GM10266 (cell line): Measurements from ENCODE around the gene FPR2.
"Not testable (repeated sequence)": the region's sequence is repeated elsewhere in the genome, so short reads cannot be mapped to it uniquely, and the experiment has no call there.

Source experiments
- DNase-seq: peaks from one replicate; pipeline ENCODE4 v3.0.0; 2012; ENCODE audit errors: extremely low spot score
- TF ChIP-seq, protein P1 (sequence below): IDR thresholded peaks from 2 replicates; pipeline ENCODE4 v1.5.1; 2012; ENCODE audit warnings: mild to moderate bottlenecking, low read depth; ENCODE audit not compliant: control insufficient read depth, insufficient read depth; ENCODE audit errors: missing control alignments

The FPR2 gene

DNA sequence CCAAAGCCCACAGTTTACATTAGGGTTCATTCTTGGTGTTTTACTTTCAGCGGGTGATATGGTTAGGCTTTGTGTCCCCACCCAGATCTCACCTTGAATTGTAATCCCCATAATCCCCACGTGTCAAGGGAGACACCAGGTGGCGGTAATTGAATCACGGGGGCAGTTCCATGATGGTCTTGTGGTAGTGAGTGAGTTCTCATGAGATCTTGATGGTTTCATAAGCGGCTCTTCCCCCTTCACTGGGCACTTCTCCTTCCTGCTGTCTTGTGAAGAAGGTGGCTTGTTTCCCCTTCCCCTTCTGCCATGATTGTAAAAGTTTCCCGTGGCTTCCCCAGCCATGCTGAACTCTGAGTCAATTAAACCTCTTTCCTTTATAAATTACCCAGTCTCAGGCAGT, 12.0 kb downstream of the FPR2 start:
- TF ChIP-seq, protein P1, sequence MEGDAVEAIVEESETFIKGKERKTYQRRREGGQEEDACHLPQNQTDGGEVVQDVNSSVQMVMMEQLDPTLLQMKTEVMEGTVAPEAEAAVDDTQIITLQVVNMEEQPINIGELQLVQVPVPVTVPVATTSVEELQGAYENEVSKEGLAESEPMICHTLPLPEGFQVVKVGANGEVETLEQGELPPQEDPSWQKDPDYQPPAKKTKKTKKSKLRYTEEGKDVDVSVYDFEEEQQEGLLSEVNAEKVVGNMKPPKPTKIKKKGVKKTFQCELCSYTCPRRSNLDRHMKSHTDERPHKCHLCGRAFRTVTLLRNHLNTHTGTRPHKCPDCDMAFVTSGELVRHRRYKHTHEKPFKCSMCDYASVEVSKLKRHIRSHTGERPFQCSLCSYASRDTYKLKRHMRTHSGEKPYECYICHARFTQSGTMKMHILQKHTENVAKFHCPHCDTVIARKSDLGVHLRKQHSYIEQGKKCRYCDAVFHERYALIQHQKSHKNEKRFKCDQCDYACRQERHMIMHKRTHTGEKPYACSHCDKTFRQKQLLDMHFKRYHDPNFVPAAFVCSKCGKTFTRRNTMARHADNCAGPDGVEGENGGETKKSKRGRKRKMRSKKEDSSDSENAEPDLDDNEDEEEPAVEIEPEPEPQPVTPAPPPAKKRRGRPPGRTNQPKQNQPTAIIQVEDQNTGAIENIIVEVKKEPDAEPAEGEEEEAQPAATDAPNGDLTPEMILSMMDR = no peak
- DNase-seq = no peak

DNA sequence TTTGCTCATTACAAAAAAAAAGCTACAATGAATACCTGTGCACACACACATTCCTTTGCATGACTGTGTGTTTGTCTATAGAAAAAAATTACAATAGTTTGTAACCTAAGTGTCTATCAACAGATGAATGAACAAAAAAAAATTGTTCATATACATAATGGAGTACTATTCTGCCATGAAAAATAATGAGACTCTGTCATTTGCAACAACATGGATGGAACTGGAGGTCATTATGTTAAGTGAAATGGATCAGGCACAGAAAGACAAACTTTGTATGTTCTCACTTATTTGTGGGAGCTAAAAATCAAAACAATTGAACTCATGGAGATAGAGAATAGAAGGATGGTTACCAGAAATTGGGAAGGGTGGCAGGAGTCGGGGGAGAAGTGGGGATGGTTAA, 15.6 kb downstream of the FPR2 start:
- DNase-seq = not testable (repeated sequence)

DNA sequence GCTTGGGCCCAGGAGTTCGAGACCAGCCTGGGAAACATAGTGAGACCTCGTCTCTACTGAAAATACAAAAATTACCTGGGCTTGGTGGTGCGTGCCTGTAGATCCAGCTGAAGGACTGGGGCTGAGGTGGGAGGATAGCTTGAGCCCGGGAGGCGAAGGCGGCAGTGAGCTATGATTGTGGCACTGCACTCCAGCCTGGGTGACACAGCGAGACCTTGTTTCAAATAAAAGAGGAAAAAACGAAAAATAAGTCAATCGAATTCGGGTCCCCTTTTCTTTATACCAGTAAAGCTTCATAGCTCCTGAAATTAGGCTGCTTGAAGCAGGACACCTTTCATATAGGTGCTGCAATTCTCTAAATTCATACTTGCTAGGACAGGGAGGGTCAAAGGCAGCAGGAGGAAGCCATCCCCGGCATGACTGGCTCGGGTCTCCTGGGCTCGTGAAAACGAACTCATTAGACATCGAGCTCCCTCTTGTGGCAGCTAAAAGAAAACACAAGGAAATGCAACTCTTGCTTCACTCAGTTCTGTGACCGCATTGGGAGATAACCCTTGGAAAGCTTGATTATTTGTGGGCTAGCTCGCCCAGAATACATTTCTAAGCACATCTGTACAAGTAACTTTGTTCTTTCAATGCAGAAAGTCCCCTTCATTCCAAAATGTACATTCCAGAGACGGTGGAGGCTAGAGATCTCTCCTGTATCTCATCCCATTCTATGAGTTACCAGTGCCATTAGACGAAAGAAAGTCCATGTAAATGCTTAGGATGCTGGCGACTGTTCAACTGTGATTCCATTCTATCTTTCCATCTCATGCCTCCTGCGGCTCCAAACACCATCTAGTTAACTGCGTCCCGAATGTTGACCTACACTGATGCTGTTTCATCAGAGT, 16.8 kb downstream of the FPR2 start:
- peak; percentile 62 for DNase-seq
- TF ChIP-seq, protein P1 = peak; percentile 76

DNA sequence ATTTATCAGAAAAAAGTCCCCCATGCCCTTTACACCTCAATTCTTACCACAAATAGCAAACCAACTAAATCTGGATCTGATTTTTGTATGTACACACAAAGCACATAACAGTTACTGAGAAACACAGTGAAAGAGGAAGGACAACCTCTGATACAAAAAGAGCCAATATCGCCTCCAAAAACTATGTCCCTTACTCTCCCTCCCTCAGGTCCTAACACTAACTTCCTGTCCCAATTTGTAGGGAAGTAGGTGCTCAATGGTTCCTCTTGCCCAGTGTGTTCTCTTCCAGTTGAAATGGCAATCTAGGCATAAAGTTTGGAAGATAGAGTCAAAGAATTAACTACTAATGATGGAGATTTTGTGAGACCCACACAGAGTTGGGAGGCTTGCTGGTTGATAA, 18.2 kb downstream of the FPR2 start:
- TF ChIP-seq, protein P1 = no peak
- no peak for DNase-seq

DNA sequence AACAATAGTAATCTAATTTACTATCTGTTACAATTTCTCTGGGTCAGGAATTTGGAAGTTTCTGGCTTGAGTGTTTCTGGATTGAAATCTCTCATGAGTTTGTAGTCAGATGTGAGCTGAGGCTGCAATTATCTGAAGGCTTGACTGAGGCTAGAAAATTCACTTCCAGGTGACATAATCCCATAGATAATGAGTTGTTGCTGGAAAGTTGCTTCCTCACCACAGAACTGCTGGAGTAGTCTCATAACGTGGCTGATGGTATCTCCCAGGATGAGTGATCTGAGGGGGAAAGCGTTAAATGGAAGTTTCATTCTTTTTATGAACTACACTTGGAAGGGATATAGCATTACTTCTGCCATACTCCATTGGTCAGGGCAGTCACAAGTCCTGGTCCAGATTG, 18.7 kb downstream of the FPR2 start:
- no peak for DNase-seq
- TF ChIP-seq, protein P1 = no peak

DNA sequence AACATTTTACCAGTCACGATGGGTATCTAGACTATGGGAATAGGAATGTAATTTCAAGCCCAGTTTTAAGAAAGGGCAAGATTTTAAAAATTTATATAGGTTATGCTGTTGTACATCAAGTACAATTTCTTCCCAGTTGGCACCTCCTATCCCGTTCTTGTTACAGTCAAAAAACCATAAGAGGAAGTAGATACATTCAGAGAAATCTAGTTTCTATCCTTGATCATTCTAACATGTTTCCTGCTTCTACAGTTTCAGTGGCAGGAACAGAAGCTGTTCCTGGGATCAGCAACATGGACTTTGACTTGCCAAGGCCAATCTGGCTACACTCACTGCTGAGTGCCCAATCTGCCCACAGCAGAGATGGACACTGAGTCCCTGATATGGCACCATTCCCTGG, 19.3 kb downstream of the FPR2 start:
- no peak for DNase-seq
- TF ChIP-seq, protein P1 = no peak

DNA sequence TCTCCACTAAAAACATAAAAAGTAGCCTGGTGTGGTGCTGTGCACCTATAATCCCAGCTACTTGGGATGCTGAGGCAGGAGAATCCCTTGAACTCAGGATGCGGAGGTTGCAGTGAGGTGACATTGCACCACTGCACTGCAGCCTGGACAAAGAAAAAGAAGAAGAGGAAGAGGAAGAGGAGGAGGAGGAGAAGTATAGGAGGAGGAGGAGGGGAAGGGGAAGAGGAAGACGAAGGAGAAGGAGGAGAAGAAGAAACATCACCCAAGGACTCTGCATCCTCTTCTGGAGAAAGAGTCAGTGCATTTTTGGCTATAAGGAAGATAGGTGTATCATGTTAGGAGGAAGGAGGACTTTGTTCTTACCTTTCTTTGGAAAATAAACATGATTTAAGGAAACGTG, 21.0 kb downstream of the FPR2 start:
- TF ChIP-seq, protein P1 = no peak
- no peak for DNase-seq
